Prostate gland (tissue), 2 donors: ENCODE data around the gene HDAC4. TPM values are rescaled to one million over a fixed set of nuclear protein-coding genes. Genes with fewer than 3 reads are reported as not detected.

Experiments used
- DNase-seq: peaks from one replicate; pipeline ENCODE4 v3.0.0-alpha.2; 2019; ENCODE audit warnings: low spot score
- H3K27ac ChIP-seq, 2 donors: fragments of 200-600 bp; sonication (generic); 2 replicates each; pipeline ENCODE4 v1.5.1; 2017 to 2019
- H3K27me3 ChIP-seq: fragments of 200-600 bp; sonication (generic); replicated peaks from 2 replicates; pipeline ENCODE4 v1.5.1; 2019; ENCODE audit not compliant: insufficient read depth
- H3K36me3 ChIP-seq, 2 donors: fragments of 200-600 bp; sonication (generic); 1 replicate in 1 of 2; 2 replicates in 1 of 2; pipeline versions ENCODE4 v1.5.1 to v1.8.1; 2017 to 2019
- H3K4me1 ChIP-seq: fragments of 200-600 bp; sonication (generic); replicated peaks from 2 replicates; pipeline ENCODE4 v1.5.1; 2019
- H3K4me3 ChIP-seq, 2 donors: fragments of 200-600 bp; sonication (generic); 2 replicates each; pipeline ENCODE4 v1.5.1; 2017 to 2019
- H3K9me3 ChIP-seq: fragments of 200-600 bp; sonication (generic); 2 replicates; pipeline ENCODE4 v1.5.1; 2017
- CTCF ChIP-seq, 4 experiments: fragments of 200-600 bp in 2 of 4; fragments of 450-650 bp in 2 of 4; sonication (generic) in 2 of 4; IDR thresholded peaks; 1 replicate in 3 of 4; 2 replicates in 1 of 4; pipeline ENCODE4 v1.5.1; 2016 to 2019; ENCODE audit warnings: antibody characterized with exemption in 4 of 4, mild to moderate bottlenecking in 2 of 4, moderate library complexity in 2 of 4
- POLR2A ChIP-seq: fragments of 450-650 bp; IDR thresholded peaks from one replicate; pipeline ENCODE4 v1.6.1; 2016; ENCODE audit warnings: antibody characterized with exemption, mild to moderate bottlenecking
- POLR2AphosphoS5 ChIP-seq: sonication (generic); formaldehyde crosslinking; IDR thresholded peaks from one replicate; pipeline ENCODE4 v1.6.1; 2017; ENCODE audit warnings: antibody characterized with exemption
- WGBS: methylation state at CpG from one replicate; pipeline ENCODE4 v1.1.5; 2018; 5-methylcytosine and 5-hydroxymethylcytosine counted together
- intact Hi-C: fragments of 100-400 bp; cut with DNase I; formaldehyde crosslinking; loops from one replicate; pipeline ENCODE4 v1.14.2; 2022
- total RNA-seq, 2 donors: library from RNA; depleted of rRNA; stranded (reverse); fragments of >200 nt; gene quantifications; one replicate each; pipeline ENCODE4 v1.1.0, GENCODE V29; 2016

The HDAC4 gene
- total RNA-seq, 2 donors from 2014 or later, result 41.8 to 44.2 TPM

GRCh38 chr2:239275847-239276831, 124.7 kb downstream of the HDAC4 start:
- Histone ChIP-seq H3K4me1 (no peaks in the 10 kb centered on the region), H3K27me3 (no peaks in the 10 kb centered on the region), H3K36me3 (no peaks in the 10 kb centered on the region), H3K27ac (no peak overlapping the region), H3K9me3 (no peaks in the 10 kb centered on the region), H3K4me3 (no peak overlapping the region)
- intact Hi-C loops, result no loop called here
- no peak for TF ChIP-seq POLR2AphosphoS5
- no peak for TF ChIP-seq POLR2A
- TF ChIP-seq CTCF (IDR thresholded peaks at IDR 0.05), result no peak
- WGBS, result 84% methylated on average over 30 of the region's 31 CpGs
- DNase-seq, result no peak

GRCh38 chr2:239275044-239275685, 125.7 kb downstream of the HDAC4 start:
- peak; percentile 47 for DNase-seq
- Histone ChIP-seq H3K36me3 (no peaks in the 10 kb centered on the region), H3K9me3 (no peaks in the 10 kb centered on the region), H3K4me1 (no peaks in the 10 kb centered on the region), H3K27me3 (no peaks in the 10 kb centered on the region), H3K4me3 (no peak overlapping the region), H3K27ac (peak overlapping the region; percentile 43 to 50)
- TF ChIP-seq POLR2AphosphoS5, result peak; percentile 34
- peak; percentile 7 for TF ChIP-seq POLR2A
- no peak for TF ChIP-seq CTCF (IDR thresholded peaks at IDR 0.05)
- WGBS, result 37% methylated on average over 34 of the region's 34 CpGs
- intact Hi-C loops, result no loop called here

- DNase-seq, result no peak
- 80% methylated on average over 16 of the region's 16 CpGs for WGBS
Observed at GRCh38 chr2:239274391-239275043, 126.3 kb downstream of the HDAC4 start.

More at GRCh38 chr2:239274391-239275043, 126.3 kb downstream of the HDAC4 start:
- no peak for TF ChIP-seq POLR2AphosphoS5
- TF ChIP-seq CTCF (IDR thresholded peaks at IDR 0.05), result no peak
- no peak for TF ChIP-seq POLR2A
- no peaks in the 10 kb centered on the region for H3K27me3 ChIP-seq
- no peaks in the 10 kb centered on the region for H3K36me3 ChIP-seq
- no peak overlapping the region for H3K4me3 ChIP-seq
- peak overlapping the region; percentile 43 to 50 for H3K27ac ChIP-seq
- no peaks in the 10 kb centered on the region for H3K9me3 ChIP-seq
- H3K4me1 ChIP-seq, result no peaks in the 10 kb centered on the region
- intact Hi-C loops, result no loop called here
